ENCODE data around the gene PPP6R2.

The PPP6R2 gene

GRCh38 chr22:50337262-50338041 lies 5.7 kb upstream of the PPP6R2 start (continued):
- TF ChIP-seq, protein P1, sequence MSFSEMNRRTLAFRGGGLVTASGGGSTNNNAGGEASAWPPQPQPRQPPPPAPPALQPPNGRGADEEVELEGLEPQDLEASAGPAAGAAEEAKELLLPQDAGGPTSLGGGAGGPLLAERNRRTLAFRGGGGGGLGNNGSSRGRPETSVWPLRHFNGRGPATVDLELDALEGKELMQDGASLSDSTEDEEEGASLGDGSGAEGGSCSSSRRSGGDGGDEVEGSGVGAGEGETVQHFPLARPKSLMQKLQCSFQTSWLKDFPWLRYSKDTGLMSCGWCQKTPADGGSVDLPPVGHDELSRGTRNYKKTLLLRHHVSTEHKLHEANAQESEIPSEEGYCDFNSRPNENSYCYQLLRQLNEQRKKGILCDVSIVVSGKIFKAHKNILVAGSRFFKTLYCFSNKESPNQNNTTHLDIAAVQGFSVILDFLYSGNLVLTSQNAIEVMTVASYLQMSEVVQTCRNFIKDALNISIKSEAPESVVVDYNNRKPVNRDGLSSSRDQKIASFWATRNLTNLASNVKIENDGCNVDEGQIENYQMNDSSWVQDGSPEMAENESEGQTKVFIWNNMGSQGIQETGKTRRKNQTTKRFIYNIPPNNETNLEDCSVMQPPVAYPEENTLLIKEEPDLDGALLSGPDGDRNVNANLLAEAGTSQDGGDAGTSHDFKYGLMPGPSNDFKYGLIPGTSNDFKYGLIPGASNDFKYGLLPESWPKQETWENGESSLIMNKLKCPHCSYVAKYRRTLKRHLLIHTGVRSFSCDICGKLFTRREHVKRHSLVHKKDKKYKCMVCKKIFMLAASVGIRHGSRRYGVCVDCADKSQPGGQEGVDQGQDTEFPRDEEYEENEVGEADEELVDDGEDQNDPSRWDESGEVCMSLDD (tag by site-specific recombination; IDR thresholded peaks at IDR 0.05) = no peak
- TF ChIP-seq ZNF362 (tag by site-specific recombination; IDR thresholded peaks at IDR 0.05) (no peak), ZNF701 (tag by site-specific recombination; IDR thresholded peaks at IDR 0.05) (peak; percentile 30; the same call in 1 of the 2 replicates), ZNF354C (tag by site-specific recombination; IDR thresholded peaks at IDR 0.05; ENCODE audit: borderline replicate concordance, low read depth) (no peak), ZNF37A (tag by site-specific recombination; IDR thresholded peaks at IDR 0.05) (no peak), ZNF121 (tag by site-specific recombination; IDR thresholded peaks at IDR 0.05) (no peak), PRDM1 (tag by site-specific recombination; IDR thresholded peaks at IDR 0.05) (no peak), ZNF76 (tag by site-specific recombination; IDR thresholded peaks at IDR 0.05; ENCODE audit: borderline replicate concordance, low read depth) (no peak), SCRT1 (tag by site-specific recombination; IDR thresholded peaks at IDR 0.05; ENCODE audit: borderline replicate concordance) (no peak), ZNF501 (tag by site-specific recombination; IDR thresholded peaks at IDR 0.05) (no peak), ZNF169 (tag by site-specific recombination; IDR thresholded peaks at IDR 0.05) (0 out of 2 replicates have a peak, but pooled peaks have one; percentile 33), ZNF10 (tag by site-specific recombination; IDR thresholded peaks at IDR 0.05) (no peak), ZNF621 (tag by site-specific recombination; IDR thresholded peaks at IDR 0.05) (peak; percentile 49; the same call in 1 of the 2 replicates), ZNF114 (tag by site-specific recombination; IDR thresholded peaks at IDR 0.05) (no peak), ZSCAN23 (tag by site-specific recombination; IDR thresholded peaks at IDR 0.05) (peak; percentile 45), ZNF214 (tag by site-specific recombination; IDR thresholded peaks at IDR 0.05; ENCODE audit: borderline replicate concordance) (no peak), ZNF19 (tag by site-specific recombination; IDR thresholded peaks at IDR 0.05; ENCODE audit: low read depth) (no peak), SALL2 (tag by site-specific recombination; IDR thresholded peaks at IDR 0.05; ENCODE audit: borderline replicate concordance) (peak; percentile 8; the same call in 1 of the 2 replicates), BCL6B (tag by site-specific recombination; IDR thresholded peaks at IDR 0.05) (peak; percentile 7; the same call in 1 of the 2 replicates), ZBTB21 (tag by site-specific recombination; IDR thresholded peaks at IDR 0.05) (no peak), ZNF544 (tag by site-specific recombination; IDR thresholded peaks at IDR 0.05) (no peak), ZNF302 (tag by site-specific recombination; IDR thresholded peaks at IDR 0.05; ENCODE audit: low read depth) (no peak), ZNF664 (tag by site-specific recombination; IDR thresholded peaks at IDR 0.05) (no peak)
- TF ChIP-seq, protein P2, sequence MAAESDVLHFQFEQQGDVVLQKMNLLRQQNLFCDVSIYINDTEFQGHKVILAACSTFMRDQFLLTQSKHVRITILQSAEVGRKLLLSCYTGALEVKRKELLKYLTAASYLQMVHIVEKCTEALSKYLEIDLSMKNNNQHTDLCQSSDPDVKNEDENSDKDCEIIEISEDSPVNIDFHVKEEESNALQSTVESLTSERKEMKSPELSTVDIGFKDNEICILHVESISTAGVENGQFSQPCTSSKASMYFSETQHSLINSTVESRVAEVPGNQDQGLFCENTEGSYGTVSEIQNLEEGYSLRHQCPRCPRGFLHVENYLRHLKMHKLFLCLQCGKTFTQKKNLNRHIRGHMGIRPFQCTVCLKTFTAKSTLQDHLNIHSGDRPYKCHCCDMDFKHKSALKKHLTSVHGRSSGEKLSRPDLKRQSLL (tag by site-specific recombination; IDR thresholded peaks at IDR 0.05) = no peak
- TF ChIP-seq, protein P3, sequence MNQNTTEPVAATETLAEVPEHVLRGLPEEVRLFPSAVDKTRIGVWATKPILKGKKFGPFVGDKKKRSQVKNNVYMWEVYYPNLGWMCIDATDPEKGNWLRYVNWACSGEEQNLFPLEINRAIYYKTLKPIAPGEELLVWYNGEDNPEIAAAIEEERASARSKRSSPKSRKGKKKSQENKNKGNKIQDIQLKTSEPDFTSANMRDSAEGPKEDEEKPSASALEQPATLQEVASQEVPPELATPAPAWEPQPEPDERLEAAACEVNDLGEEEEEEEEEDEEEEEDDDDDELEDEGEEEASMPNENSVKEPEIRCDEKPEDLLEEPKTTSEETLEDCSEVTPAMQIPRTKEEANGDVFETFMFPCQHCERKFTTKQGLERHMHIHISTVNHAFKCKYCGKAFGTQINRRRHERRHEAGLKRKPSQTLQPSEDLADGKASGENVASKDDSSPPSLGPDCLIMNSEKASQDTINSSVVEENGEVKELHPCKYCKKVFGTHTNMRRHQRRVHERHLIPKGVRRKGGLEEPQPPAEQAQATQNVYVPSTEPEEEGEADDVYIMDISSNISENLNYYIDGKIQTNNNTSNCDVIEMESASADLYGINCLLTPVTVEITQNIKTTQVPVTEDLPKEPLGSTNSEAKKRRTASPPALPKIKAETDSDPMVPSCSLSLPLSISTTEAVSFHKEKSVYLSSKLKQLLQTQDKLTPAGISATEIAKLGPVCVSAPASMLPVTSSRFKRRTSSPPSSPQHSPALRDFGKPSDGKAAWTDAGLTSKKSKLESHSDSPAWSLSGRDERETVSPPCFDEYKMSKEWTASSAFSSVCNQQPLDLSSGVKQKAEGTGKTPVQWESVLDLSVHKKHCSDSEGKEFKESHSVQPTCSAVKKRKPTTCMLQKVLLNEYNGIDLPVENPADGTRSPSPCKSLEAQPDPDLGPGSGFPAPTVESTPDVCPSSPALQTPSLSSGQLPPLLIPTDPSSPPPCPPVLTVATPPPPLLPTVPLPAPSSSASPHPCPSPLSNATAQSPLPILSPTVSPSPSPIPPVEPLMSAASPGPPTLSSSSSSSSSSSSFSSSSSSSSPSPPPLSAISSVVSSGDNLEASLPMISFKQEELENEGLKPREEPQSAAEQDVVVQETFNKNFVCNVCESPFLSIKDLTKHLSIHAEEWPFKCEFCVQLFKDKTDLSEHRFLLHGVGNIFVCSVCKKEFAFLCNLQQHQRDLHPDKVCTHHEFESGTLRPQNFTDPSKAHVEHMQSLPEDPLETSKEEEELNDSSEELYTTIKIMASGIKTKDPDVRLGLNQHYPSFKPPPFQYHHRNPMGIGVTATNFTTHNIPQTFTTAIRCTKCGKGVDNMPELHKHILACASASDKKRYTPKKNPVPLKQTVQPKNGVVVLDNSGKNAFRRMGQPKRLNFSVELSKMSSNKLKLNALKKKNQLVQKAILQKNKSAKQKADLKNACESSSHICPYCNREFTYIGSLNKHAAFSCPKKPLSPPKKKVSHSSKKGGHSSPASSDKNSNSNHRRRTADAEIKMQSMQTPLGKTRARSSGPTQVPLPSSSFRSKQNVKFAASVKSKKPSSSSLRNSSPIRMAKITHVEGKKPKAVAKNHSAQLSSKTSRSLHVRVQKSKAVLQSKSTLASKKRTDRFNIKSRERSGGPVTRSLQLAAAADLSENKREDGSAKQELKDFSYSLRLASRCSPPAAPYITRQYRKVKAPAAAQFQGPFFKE (tag by site-specific recombination; IDR thresholded peaks at IDR 0.05; ENCODE audit: borderline replicate concordance) = no peak
- TF ChIP-seq, protein P4, sequence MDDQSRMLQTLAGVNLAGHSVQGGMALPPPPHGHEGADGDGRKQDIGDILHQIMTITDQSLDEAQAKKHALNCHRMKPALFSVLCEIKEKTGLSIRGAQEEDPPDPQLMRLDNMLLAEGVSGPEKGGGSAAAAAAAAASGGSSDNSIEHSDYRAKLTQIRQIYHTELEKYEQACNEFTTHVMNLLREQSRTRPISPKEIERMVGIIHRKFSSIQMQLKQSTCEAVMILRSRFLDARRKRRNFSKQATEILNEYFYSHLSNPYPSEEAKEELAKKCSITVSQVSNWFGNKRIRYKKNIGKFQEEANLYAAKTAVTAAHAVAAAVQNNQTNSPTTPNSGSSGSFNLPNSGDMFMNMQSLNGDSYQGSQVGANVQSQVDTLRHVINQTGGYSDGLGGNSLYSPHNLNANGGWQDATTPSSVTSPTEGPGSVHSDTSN (CRISPR knock-in tag; IDR thresholded peaks at IDR 0.05) = no peak
